Stomach (tissue), 4 donors: ENCODE measurements around the gene GRM4.

Experiments
- POLR2A ChIP-seq, 4 donors: fragments of 450-650 bp; IDR thresholded peaks; one replicate each; pipeline ENCODE4 v1.6.1; 2016; ENCODE audit warnings: antibody characterized with exemption in 4 of 4, control low read depth in 2 of 4, mild to moderate bottlenecking in 1 of 4, moderate library complexity in 1 of 4
- POLR2AphosphoS5 ChIP-seq, 3 donors: sonication (generic); formaldehyde crosslinking; IDR thresholded peaks; one replicate each; pipeline ENCODE4 v1.6.1; 2016; ENCODE audit warnings: antibody characterized with exemption in 3 of 3
- TF ChIP-seq, protein P1 (sequence below), 7 experiments: fragments of 450-650 bp in 4 of 7; fragments of 200-600 bp in 3 of 7; sonication (generic) in 3 of 7; IDR thresholded peaks; one replicate each; pipeline ENCODE4 v1.5.1; 2016 to 2019; ENCODE audit warnings: antibody characterized with exemption in 7 of 7, control low read depth in 2 of 7, mild to moderate bottlenecking in 1 of 7

DNA sequence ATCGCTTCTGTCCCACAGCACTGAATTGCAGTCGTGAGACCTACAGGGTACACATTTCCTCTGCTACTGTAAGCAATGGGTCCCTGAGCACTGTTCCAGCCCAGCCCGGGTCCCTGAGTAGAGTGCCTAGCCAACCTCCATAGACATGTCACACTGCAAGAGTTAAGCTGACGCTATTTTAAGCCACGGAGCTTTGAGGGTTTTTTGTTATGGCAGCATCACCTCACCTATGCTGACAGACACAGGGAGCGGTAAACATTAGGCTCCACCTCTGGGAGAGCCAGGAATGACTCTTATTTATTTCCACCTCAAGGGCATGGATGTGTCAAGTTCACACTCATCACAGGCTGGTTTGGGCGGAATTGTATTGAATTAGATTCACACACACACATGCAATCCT is 45.1 kb downstream of the GRM4 start:
- no peak for TF ChIP-seq POLR2A (IDR thresholded peaks at IDR 0.05)
- TF ChIP-seq, protein P1, sequence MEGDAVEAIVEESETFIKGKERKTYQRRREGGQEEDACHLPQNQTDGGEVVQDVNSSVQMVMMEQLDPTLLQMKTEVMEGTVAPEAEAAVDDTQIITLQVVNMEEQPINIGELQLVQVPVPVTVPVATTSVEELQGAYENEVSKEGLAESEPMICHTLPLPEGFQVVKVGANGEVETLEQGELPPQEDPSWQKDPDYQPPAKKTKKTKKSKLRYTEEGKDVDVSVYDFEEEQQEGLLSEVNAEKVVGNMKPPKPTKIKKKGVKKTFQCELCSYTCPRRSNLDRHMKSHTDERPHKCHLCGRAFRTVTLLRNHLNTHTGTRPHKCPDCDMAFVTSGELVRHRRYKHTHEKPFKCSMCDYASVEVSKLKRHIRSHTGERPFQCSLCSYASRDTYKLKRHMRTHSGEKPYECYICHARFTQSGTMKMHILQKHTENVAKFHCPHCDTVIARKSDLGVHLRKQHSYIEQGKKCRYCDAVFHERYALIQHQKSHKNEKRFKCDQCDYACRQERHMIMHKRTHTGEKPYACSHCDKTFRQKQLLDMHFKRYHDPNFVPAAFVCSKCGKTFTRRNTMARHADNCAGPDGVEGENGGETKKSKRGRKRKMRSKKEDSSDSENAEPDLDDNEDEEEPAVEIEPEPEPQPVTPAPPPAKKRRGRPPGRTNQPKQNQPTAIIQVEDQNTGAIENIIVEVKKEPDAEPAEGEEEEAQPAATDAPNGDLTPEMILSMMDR (IDR thresholded peaks at IDR 0.05), result no peak
- no peak for TF ChIP-seq POLR2AphosphoS5 (IDR thresholded peaks at IDR 0.05)
